K562 (cell line): ENCODE measurements around the gene MYO1E. TPM values are rescaled to one million over a fixed set of nuclear protein-coding genes. Genes with fewer than 3 reads are reported as not detected.

Source experiments
- ATAC-seq: fragments of 200-7000 bp; cut with Tn5 transposase; 3 replicates; pipeline ENCODE4 v1.9.1; 2020; ENCODE audit warnings: moderate library complexity
- BruUV-seq: library from RNA; stranded (reverse); fragments of 400-500 nt; replicated peaks from 2 replicates; lab custom pipeline; 2021; lab: Mats Ljungman, UMichigan
- CTCF ChIA-PET: fragments of 300-600 bp; formaldehyde crosslinking; extraction: SDS; loops from one replicate; lab custom pipeline; 2021; ENCODE audit warnings: low intra/inter-chr PET ratio; lab: Yijun Ruan, JAX
- POLR2A ChIA-PET: fragments of 300-600, 350-650 bp; sonication (Branson Sonifier 250); formaldehyde crosslinking; extraction: SDS; loops from one replicate; lab custom pipeline; 2021; ENCODE audit warnings: antibody characterized with exemption, inconsistent platforms; lab: Yijun Ruan, JAX
- DNase-seq, 4 experiments: peaks; one replicate each; pipeline versions ENCODE4 v3.0.0 to v3.0.0-alpha.2; 2011 to 2018; ENCODE audit warnings: low spot score in 3 of 4, mixed read lengths in 3 of 4; ENCODE audit errors: extremely low read depth in 1 of 4
- FAIRE-seq: peaks from 2 replicates; lab custom pipeline; 2011; peaks lifted over from hg19 to GRCh38; lab: Jason Lieb, UNC
- H2AFZ ChIP-seq: 2 replicates; pipeline ENCODE4 v1.6.0; 2011; ENCODE audit warnings: low read depth, low read length, control low read depth, inconsistent platforms
- H3K27ac ChIP-seq: fragments of 200-600 bp; 3 replicates; pipeline ENCODE4 v1.8.0; 2011; ENCODE audit warnings: low read depth, mild to moderate bottlenecking, control low read depth, inconsistent platforms, low read length, moderate library complexity, mixed read lengths; ENCODE audit errors: extremely low read depth
- H3K27me3 ChIP-seq, 2 experiments: fragments of 300-600 bp in 1 of 2; 2 replicates in 1 of 2; 3 replicates in 1 of 2; pipeline versions ENCODE4 v1.6.0 to v1.8.0; 2011; ENCODE audit warnings: inconsistent platforms in 2 of 2, low read length in 2 of 2, mild to moderate bottlenecking in 1 of 2, mixed read lengths in 1 of 2, moderate library complexity in 1 of 2; ENCODE audit not compliant: control insufficient read depth in 2 of 2, insufficient read depth in 2 of 2
- H3K36me3 ChIP-seq: fragments of 300-600 bp; 3 replicates; pipeline ENCODE4 v1.8.0; 2011; ENCODE audit warnings: mild to moderate bottlenecking, low read length, inconsistent platforms; ENCODE audit not compliant: control insufficient read depth, insufficient read depth
- H3K4me1 ChIP-seq, 2 experiments: fragments of 200-600 bp in 1 of 2; replicated peaks in 1 of 2; 2 replicates in 1 of 2; 3 replicates in 1 of 2; pipeline versions ENCODE4 v1.5.1 to v1.8.0; 2011; ENCODE audit warnings: inconsistent platforms in 2 of 2, low read length in 2 of 2, mild to moderate bottlenecking in 1 of 2, mixed read lengths in 1 of 2, moderate library complexity in 1 of 2; ENCODE audit not compliant: control insufficient read depth in 2 of 2, insufficient read depth in 2 of 2
- H3K4me2 ChIP-seq: 2 replicates; pipeline ENCODE4 v1.6.1; 2011; ENCODE audit warnings: low read length, control low read depth, inconsistent platforms, mixed read lengths; ENCODE audit not compliant: insufficient read depth
- H3K4me3 ChIP-seq: fragments of 200-600 bp; sonication (generic), shearing (Covaris generic); 2 replicates; pipeline ENCODE4 v1.5.1; 2016; ENCODE audit warnings: control low read depth, inconsistent platforms
- H3K79me2 ChIP-seq: fragments of 200-600 bp; 3 replicates; pipeline ENCODE4 v1.8.0; 2011; ENCODE audit warnings: low read length, inconsistent platforms; ENCODE audit not compliant: control insufficient read depth, insufficient read depth
- H3K9ac ChIP-seq, 2 experiments: 2 replicates each; pipeline versions ENCODE4 v1.6.0 to v1.6.1; 2011; ENCODE audit warnings: low read depth in 2 of 2, low read length in 2 of 2, control low read depth in 1 of 2, inconsistent platforms in 1 of 2, mild to moderate bottlenecking in 1 of 2, mixed read lengths in 1 of 2; ENCODE audit not compliant: insufficient read depth in 1 of 2
- H3K9me1 ChIP-seq: one replicate; pipeline ENCODE4 v1.6.0; 2011; ENCODE audit warnings: inconsistent platforms, mild to moderate bottlenecking, low read length, moderate library complexity; ENCODE audit not compliant: control insufficient read depth, insufficient read depth
- H3K9me3 ChIP-seq: replicated peaks from 2 replicates; pipeline ENCODE4 v1.5.1; 2011; ENCODE audit warnings: low read depth, low read length, inconsistent platforms; ENCODE audit not compliant: control insufficient read depth, insufficient read depth
- H4K20me1 ChIP-seq: replicated peaks from 2 replicates; pipeline ENCODE4 v1.6.1; 2011; ENCODE audit warnings: low read length, inconsistent platforms, mixed read lengths; ENCODE audit not compliant: control insufficient read depth, insufficient read depth
- CBX3 ChIP-seq, 2 experiments: IDR thresholded peaks; 1 replicate in 1 of 2; 2 replicates in 1 of 2; pipeline ENCODE4 v1.6.1; 2012; ENCODE audit warnings: inconsistent platforms in 2 of 2, low read length in 2 of 2, borderline replicate concordance in 1 of 2, control low read depth in 1 of 2
- GTF2A2 ChIP-seq: IDR thresholded peaks from 2 replicates; pipeline ENCODE4 v1.6.1; 2016; ENCODE audit warnings: mild to moderate bottlenecking, missing genetic modification characterization, missing compliant biosample characterization
- HDAC6 ChIP-seq: IDR thresholded peaks from 2 replicates; pipeline ENCODE4 v1.6.1; 2012; ENCODE audit warnings: low read depth, mild to moderate bottlenecking, control low read depth, inconsistent platforms, low read length, moderate library complexity
- MIER1 ChIP-seq: fragments of 450-650 bp; IDR thresholded peaks from 2 replicates; pipeline ENCODE4 v1.6.1; 2016; ENCODE audit warnings: antibody characterized with exemption, mild to moderate bottlenecking, low read depth
- MTA3 ChIP-seq: fragments of 450-650 bp; formaldehyde crosslinking; IDR thresholded peaks from 2 replicates; pipeline ENCODE4 v1.6.1; 2017; ENCODE audit warnings: mild to moderate bottlenecking, borderline replicate concordance
- NCOA1 ChIP-seq: fragments of 450-650 bp; IDR thresholded peaks from 2 replicates; pipeline ENCODE4 v1.6.1; 2016; ENCODE audit warnings: low read depth
- RFX7 ChIP-seq: fragments of 250-450 bp; sonication (Bioruptor Pico); IDR thresholded peaks from 2 replicates; pipeline ENCODE4 v1.5.1; 2021; ENCODE audit warnings: mild to moderate bottlenecking
- RHOXF2B ChIP-seq: fragments of 250-450 bp; sonication (Bioruptor Pico); conservative IDR thresholded peaks from 2 replicates; pipeline ENCODE4 v1.5.1; 2021
- THRAP3 ChIP-seq: fragments of 450-650 bp; IDR thresholded peaks from 2 replicates; pipeline ENCODE4 v1.6.1; 2016; ENCODE audit warnings: mild to moderate bottlenecking, inconsistent platforms, borderline replicate concordance
- TSC22D4 ChIP-seq: fragments of 450-650 bp; IDR thresholded peaks from 2 replicates; pipeline ENCODE4 v1.6.1; 2016; ENCODE audit warnings: missing genetic modification characterization, missing biosample characterization, control low read depth
- U2AF1 ChIP-seq: fragments of 200-400 bp; formaldehyde crosslinking; optimal IDR thresholded peaks from 2 replicates; pipeline ENCODE3; 2017; ENCODE audit warnings: mild to moderate bottlenecking, low read depth, low read length, moderate library complexity
- ZNF282 ChIP-seq: sonication (generic); formaldehyde crosslinking; IDR thresholded peaks from 2 replicates; pipeline ENCODE4 v1.8.1; 2023; ENCODE audit warnings: missing genetic modification reagents
- WGBS: fragments of 100-300 bp; shearing (Covaris generic); methylation state at CpG from one replicate; pipeline ENCODE4 v1.1.6; 2016; ENCODE audit warnings: low coverage, mixed read lengths; ENCODE audit not compliant: insufficient coverage; ENCODE audit errors: missing lambda C conversion rate; 5-methylcytosine and 5-hydroxymethylcytosine counted together
- in situ Hi-C: fragments of 300-500 bp; cut with MboI; formaldehyde crosslinking; loops from 4 replicates; pipeline ENCODE4 v1.15.0; 2018; ENCODE audit warnings: inconsistent platforms, mixed read lengths
- intact Hi-C: fragments of 100-400 bp; cut with micrococcal nuclease; formaldehyde crosslinking; loops from 2 replicates; pipeline ENCODE4 v1.14.2; 2022
- polyA plus RNA-seq, 8 experiments: library from polyadenylated mRNA; depleted of rRNA in 4 of 8; stranded (reverse) in 5 of 8; unstranded in 3 of 8; fragments of >200 nt; fragmentation: Nextera tagmentation in 2 of 8; fragmentation: Illumina TruSeq in 1 of 8; extraction: Ambion mirVana in 2 of 8; extraction: Trizol in 1 of 8; gene quantifications; 2 replicates each; pipeline versions ENCODE4 v1.2.1 to v1.2.3, GENCODE V29; 2011 to 2014; ENCODE audit warnings: inconsistent platforms in 1 of 8, missing spikeins in 1 of 8
- total RNA-seq, 7 experiments: library from RNA; depleted of rRNA in 6 of 7; stranded (reverse); fragments of >200 nt in 6 of 7; fragmentation: Illumina TruSeq in 2 of 7; extraction: Trizol in 2 of 7; gene quantifications; 2 replicates each; pipeline versions ENCODE4 v1.2.1 to v1.2.3, GENCODE V29; 2011 to 2021; ENCODE audit warnings: low replicate concordance in 1 of 7
- TF ChIP-seq, protein P1 (sequence below): fragments of 250-450 bp; sonication (Bioruptor Pico); IDR thresholded peaks from 2 replicates; pipeline ENCODE4 v1.5.0; 2021
- TF ChIP-seq, protein P2 (sequence below): fragments of 200-800 bp; sonication (Bioruptor generic); IDR thresholded peaks from 2 replicates; pipeline ENCODE4 v1.6.1; 2017; ENCODE audit warnings: missing genetic modification characterization, missing compliant biosample characterization

MYO1E gene
- total and polyA plus RNA-seq, 9 of the 15 experiments (the other 6 are each of a cell fraction or from before 2014, with no cell fraction given): under 0.01 to 0.44 (median 0.01) TPM; not detected in 6

DNA sequence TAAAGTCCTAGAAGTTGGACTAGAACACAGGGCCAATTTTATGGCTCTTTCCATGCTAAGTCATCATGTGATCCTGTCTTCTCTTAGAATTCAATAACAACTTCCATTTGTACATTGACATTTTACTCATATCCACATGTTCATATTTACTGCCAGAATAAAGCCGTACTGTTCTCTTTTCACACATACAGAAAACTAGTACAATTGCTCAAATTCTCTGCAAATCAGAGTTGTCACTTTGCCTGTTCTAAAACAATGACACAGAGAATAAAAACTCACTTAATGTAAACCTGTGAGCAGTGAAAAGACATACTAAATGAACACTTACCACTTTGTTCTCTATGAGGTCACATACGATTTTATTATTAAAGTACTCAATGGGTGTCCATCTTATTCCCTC lies 162.5 kb downstream of the MYO1E start (continued):
- no peak for TF ChIP-seq U2AF1
- TF ChIP-seq NCOA1: no peak
- TF ChIP-seq ZNF282: no peak
- TF ChIP-seq, protein P1, sequence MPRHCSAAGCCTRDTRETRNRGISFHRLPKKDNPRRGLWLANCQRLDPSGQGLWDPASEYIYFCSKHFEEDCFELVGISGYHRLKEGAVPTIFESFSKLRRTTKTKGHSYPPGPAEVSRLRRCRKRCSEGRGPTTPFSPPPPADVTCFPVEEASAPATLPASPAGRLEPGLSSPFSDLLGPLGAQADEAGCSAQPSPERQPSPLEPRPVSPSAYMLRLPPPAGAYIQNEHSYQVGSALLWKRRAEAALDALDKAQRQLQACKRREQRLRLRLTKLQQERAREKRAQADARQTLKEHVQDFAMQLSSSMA (CRISPR knock-in tag): no peak
- TF ChIP-seq RHOXF2B: no peak

DNA sequence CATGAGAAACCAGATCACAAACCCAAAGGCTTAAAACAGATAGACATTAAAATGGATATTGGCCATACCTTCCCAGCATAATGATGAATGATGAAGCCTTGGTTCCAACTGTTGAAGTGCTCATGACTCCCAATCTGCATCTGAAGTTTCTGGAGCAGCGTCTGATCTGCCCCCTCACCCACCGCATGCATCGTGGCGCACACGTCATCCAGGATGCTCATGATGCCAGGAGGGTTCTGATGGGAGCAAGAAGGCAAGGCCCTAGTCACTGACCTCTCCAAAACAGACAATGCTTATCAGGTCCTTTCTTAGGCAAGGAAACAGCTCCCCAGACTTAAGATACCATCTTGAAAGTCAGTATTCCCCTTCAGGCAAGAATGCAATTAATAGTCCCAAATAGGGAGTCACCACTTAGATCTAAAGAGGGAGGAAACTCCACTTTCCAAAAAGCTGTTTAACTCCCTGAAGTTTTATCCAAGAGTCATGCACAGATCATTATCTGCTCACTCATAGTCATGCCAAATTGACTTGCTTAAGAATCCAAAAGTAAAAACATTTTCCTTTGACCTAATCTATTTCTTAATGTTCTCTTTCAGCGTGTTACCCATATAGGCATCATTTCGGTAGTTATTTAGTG lies 163.9 kb downstream of the MYO1E start:
- Histone ChIP-seq H3K9me1 (no peaks in the 10 kb centered on the region), H3K4me3 (no peak overlapping the region), H3K9me3 (no peaks in the 10 kb centered on the region), H3K9ac (no peak overlapping the region), H3K4me1 (peaks cover 0 to 5% of the 10 kb centered on the region in 2 experiments; a peak in 1 of 5 replicates), H4K20me1 (no peaks in the 10 kb centered on the region), H3K27ac (no peak overlapping the region), H3K4me2 (no peak overlapping the region), H2AFZ (no peak overlapping the region), H3K79me2 (no peaks in the 10 kb centered on the region), H3K27me3 (peaks cover 11 to 29% of the 10 kb centered on the region in 2 experiments), H3K36me3 (no peaks in the 10 kb centered on the region)
- WGBS: 14% methylated on average over 7 of the region's 7 CpGs
- POLR2A ChIA-PET: interaction anchor here (1.0 kb wide), 1 partner anchor 22 kb away, joined by 3 read pairs; no protein-coding TSS in a partner anchor
- in situ Hi-C loops (no loop called here), intact Hi-C loops (no loop called here)
- DNase-seq (no peak), ATAC-seq (no peak), FAIRE-seq (no peak)
- no TSS peak for BruUV-seq
- TF ChIP-seq GTF2A2 (tag): no peak
- no peak for TF ChIP-seq TSC22D4
- no peak for TF ChIP-seq MIER1
- no peak for TF ChIP-seq CBX3 (IDR thresholded peaks at IDR 0.05; ENCODE audit: borderline replicate concordance in 1 of 2, low read length in 2 of 2)
- TF ChIP-seq MTA3: no peak
- TF ChIP-seq RFX7 (CRISPR knock-in tag): no peak
- TF ChIP-seq THRAP3: no peak
- TF ChIP-seq, protein P2, sequence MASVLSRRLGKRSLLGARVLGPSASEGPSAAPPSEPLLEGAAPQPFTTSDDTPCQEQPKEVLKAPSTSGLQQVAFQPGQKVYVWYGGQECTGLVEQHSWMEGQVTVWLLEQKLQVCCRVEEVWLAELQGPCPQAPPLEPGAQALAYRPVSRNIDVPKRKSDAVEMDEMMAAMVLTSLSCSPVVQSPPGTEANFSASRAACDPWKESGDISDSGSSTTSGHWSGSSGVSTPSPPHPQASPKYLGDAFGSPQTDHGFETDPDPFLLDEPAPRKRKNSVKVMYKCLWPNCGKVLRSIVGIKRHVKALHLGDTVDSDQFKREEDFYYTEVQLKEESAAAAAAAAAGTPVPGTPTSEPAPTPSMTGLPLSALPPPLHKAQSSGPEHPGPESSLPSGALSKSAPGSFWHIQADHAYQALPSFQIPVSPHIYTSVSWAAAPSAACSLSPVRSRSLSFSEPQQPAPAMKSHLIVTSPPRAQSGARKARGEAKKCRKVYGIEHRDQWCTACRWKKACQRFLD (CRISPR knock-in tag): no peak
- TF ChIP-seq HDAC6: no peak
- CTCF ChIA-PET: no interaction called here
